Endothelial cell of umbilical vein (primary cell): ENCODE data around the gene MAU2.
A peak's percentile ranks its signal among the peaks of the same experiment; 100 is the strongest.

Source experiments
- CTCF ChIP-seq, 2 donors: IDR thresholded peaks; 1 replicate in 1 of 2; 2 replicates in 1 of 2; pipeline ENCODE4 v1.5.1; 2011; ENCODE audit warnings: low read length in 2 of 2, mild to moderate bottlenecking in 2 of 2, moderate library complexity in 2 of 2, control low read depth in 1 of 2, inconsistent platforms in 1 of 2, low read depth in 1 of 2; ENCODE audit not compliant: insufficient read depth in 1 of 2; ENCODE audit errors: extremely low read depth in 1 of 2
- MYC ChIP-seq: IDR thresholded peaks from one replicate; pipeline ENCODE4 v1.6.1; 2011; ENCODE audit warnings: mild to moderate bottlenecking, low read depth, low read length
- POLR2AphosphoS5 ChIP-seq: IDR thresholded peaks from 2 replicates; pipeline ENCODE4 v1.6.1; 2012; ENCODE audit warnings: low read depth, mild to moderate bottlenecking, control low read depth, low read length, moderate library complexity; ENCODE audit not compliant: insufficient read depth

- TF ChIP-seq MYC (no peak), CTCF (IDR thresholded peaks at IDR 0.05; ENCODE audit: extremely low read depth in 1 of 2, insufficient read depth in 1 of 2, low read depth in 1 of 2, low read length in 2 of 2) (no peak), POLR2AphosphoS5 (peak; percentile 80)
Observed at GRCh38 chr19:19320361-19321140, at the start of gene MAU2, which contains the start of gene SUGP1.
